Measurements from ENCODE around the gene CALCR.

DNA sequence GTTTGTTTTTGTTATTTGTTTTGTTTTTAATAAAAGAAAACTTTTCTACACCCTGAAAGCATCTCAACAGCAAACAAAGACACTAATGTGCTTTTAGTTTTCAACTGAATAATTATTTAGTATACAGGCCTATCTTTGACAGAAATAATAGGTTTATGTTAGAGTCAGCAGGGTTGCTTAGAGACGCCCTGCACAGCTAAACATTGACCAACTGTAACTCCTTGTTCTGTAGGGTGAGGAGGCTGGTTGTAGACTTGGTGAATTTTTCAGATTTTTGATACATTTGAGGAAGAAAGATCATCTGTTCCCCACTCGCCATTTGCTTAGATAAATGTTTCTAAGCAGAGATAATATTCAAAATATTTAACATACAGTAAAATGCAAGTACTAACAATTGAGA, 103.1 kb downstream of the CALCR start:
- TF ChIP-seq, protein P1, sequence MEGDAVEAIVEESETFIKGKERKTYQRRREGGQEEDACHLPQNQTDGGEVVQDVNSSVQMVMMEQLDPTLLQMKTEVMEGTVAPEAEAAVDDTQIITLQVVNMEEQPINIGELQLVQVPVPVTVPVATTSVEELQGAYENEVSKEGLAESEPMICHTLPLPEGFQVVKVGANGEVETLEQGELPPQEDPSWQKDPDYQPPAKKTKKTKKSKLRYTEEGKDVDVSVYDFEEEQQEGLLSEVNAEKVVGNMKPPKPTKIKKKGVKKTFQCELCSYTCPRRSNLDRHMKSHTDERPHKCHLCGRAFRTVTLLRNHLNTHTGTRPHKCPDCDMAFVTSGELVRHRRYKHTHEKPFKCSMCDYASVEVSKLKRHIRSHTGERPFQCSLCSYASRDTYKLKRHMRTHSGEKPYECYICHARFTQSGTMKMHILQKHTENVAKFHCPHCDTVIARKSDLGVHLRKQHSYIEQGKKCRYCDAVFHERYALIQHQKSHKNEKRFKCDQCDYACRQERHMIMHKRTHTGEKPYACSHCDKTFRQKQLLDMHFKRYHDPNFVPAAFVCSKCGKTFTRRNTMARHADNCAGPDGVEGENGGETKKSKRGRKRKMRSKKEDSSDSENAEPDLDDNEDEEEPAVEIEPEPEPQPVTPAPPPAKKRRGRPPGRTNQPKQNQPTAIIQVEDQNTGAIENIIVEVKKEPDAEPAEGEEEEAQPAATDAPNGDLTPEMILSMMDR (IDR thresholded peaks at IDR 0.05), result no peak
- TF ChIP-seq POLR2A (IDR thresholded peaks at IDR 0.05), result no peak
